Measurements from ENCODE around the gene MAGEB3.

The MAGEB3 gene

DNA sequence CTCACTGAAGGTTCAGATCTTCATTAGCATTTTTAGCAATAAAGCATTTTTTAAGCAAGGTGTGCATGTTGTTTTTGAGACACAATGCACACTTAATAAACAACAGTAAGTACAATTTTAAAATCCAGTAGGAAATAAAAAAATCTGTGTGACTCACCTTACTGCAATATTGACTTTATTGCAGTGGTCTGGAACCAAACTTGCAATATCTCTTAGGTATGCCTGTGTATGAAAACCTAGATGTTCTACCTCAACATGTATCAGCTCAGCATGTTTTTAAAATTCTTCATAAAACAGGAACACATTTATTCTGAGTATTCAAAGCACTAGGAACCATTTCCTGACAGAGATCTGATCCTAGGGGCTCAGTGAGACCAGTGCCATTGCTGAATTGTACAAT is 52.1 kb downstream of the MAGEB3 start:
- DNase-seq, result no peak

DNA sequence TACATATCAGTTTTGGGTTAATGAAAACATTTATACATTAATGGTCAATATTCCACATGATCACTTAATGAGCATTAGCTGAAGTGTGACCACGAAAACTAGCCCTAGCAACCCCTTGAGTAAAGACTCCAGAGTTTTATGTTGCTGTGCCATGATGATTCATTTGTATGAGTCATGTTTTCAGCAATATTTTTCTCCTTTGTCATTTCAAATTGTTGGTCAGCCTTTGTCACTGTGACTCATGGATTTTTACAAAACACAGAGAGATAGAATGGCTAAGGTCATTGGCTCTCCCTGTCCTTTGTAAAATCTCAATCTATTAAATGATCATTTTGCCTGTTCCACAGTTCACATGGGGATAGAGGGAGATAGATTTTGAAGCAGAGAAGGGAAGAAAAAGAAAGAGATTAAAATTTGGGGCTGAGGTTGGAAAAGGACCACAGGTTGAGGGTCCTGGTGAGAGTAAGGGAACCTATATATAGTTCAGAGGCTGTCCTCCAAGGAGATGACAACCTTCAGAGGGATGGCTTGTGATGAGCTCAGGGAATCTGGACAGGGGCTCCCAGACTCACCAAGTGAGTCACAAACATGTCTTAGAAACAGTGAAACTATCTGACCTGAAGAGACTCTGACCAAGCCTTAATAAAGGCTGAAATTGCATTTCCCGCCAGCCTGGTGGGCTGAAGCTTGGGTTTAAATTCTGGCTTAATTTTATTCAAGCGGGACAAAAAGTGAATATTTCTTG is 53.2 kb downstream of the MAGEB3 start:
- no peak for DNase-seq

All from 8988T (cell line).